Transverse colon (tissue), 4 donors: Measurements from ENCODE around the gene ZNF76. TPM values are rescaled to one million over a fixed set of nuclear protein-coding genes. Genes with fewer than 3 reads are reported as not detected.
A peak's percentile ranks its signal among the peaks of the same experiment; 100 is the strongest.

Experiments used
- DNase-seq: peaks from one replicate; pipeline ENCODE4 v3.0.0-alpha.2; 2019
- H3K27ac ChIP-seq, 4 donors: fragments of 200-600 bp; sonication (generic); 2 replicates each; pipeline ENCODE4 v1.5.1; 2016 to 2018; ENCODE audit warnings: inconsistent platforms in 4 of 4
- H3K27me3 ChIP-seq: fragments of 200-600 bp; sonication (generic); 2 replicates; pipeline ENCODE4 v1.5.1; 2017; ENCODE audit warnings: inconsistent platforms
- H3K36me3 ChIP-seq, 4 donors: fragments of 200-600 bp; sonication (generic); 2 replicates each; pipeline ENCODE4 v1.5.1; 2017 to 2019; ENCODE audit warnings: inconsistent platforms in 4 of 4
- H3K4me1 ChIP-seq, 4 donors: fragments of 200-600 bp; sonication (generic); 2 replicates each; pipeline ENCODE4 v1.5.1; 2017 to 2020; ENCODE audit warnings: inconsistent platforms in 4 of 4
- H3K4me3 ChIP-seq, 4 donors: fragments of 200-600 bp; sonication (generic); 1 replicate in 1 of 4; 2 replicates in 3 of 4; pipeline versions ENCODE4 v1.5.1 to v1.6.1; 2017 to 2019; ENCODE audit warnings: inconsistent platforms in 4 of 4
- H3K9me3 ChIP-seq, 2 donors: fragments of 200-600 bp; sonication (generic); 2 replicates each; pipeline ENCODE4 v1.5.1; 2017 to 2019; ENCODE audit warnings: inconsistent platforms in 2 of 2
- CTCF ChIP-seq, 5 experiments: fragments of 200-600 bp in 3 of 5; fragments of 450-650 bp in 2 of 5; sonication (generic) in 3 of 5; IDR thresholded peaks; 1 replicate in 2 of 5; 2 replicates in 3 of 5; pipeline ENCODE4 v1.5.1; 2016 to 2017; ENCODE audit warnings: antibody characterized with exemption in 5 of 5, inconsistent platforms in 3 of 5, mild to moderate bottlenecking in 2 of 5, moderate library complexity in 1 of 5
- EP300 ChIP-seq: sonication (generic); formaldehyde crosslinking; IDR thresholded peaks from one replicate; pipeline ENCODE4 v1.6.1; 2017; ENCODE audit warnings: antibody characterized with exemption, low read depth
- POLR2A ChIP-seq: fragments of 450-650 bp; IDR thresholded peaks from one replicate; pipeline ENCODE4 v1.6.1; 2016; ENCODE audit warnings: antibody characterized with exemption, mild to moderate bottlenecking, moderate library complexity
- POLR2AphosphoS5 ChIP-seq, 3 donors: sonication (generic); formaldehyde crosslinking; IDR thresholded peaks; one replicate each; pipeline ENCODE4 v1.6.1; 2016; ENCODE audit warnings: antibody characterized with exemption in 3 of 3
- WGBS, 2 donors: methylation state at CpG; one replicate each; pipeline ENCODE4 v1.1.5; 2018; ENCODE audit warnings: low coverage in 1 of 2; 5-methylcytosine and 5-hydroxymethylcytosine counted together
- in situ Hi-C, 4 donors: fragments of 200-750 bp; cut with MboI; loops; one replicate each; pipeline versions ENCODE4 v1.15.0 to v1.15.1; 2017; ENCODE audit warnings: low sequenced_read_pairs in 3 of 4, low pct_ligation_motif_present in 1 of 4, low pct_unique_long_range_greater_than_20kb in 1 of 4
- intact Hi-C: fragments of 100-400 bp; cut with DNase I; formaldehyde crosslinking; loops from one replicate; pipeline ENCODE4 v1.15.1; 2023; ENCODE audit warnings: low total_unique reads
- total RNA-seq, 4 donors: library from RNA; depleted of rRNA; stranded (reverse); fragments of >200 nt; gene quantifications; one replicate each; pipeline ENCODE4 v1.1.0, GENCODE V29; 2016

Gene ZNF76
- total RNA-seq, 4 donors from 2014 or later = 30.2 to 59.3 (median 35.1) TPM

- Histone ChIP-seq H3K4me3 (peak overlapping the region in 1 of 4 donors; percentile 13), H3K9me3 (no peaks in the 10 kb centered on the region), H3K36me3 (no peaks in the 10 kb centered on the region), H3K27ac (peak overlapping the region; percentile 40 to 70 (median 48)), H3K27me3 (no peaks in the 10 kb centered on the region), H3K4me1 (peaks cover 0 to 29% (median 0%) of the 10 kb centered on the region in 4 donors)
- in situ Hi-C loops = loop anchor here in 1 of 4 donors (25.0 kb wide), 1 partner anchor 126 kb away; no protein-coding TSS in a partner anchor
- 60% methylated on average over 6 of the region's 6 CpGs; no CpG with 5 or more reads in 1 of the 2 donors for WGBS, 2 donors
- intact Hi-C loops = no loop called here
- TF ChIP-seq POLR2A = no peak
- TF ChIP-seq EP300 = no peak
- no peak for TF ChIP-seq POLR2AphosphoS5 (IDR thresholded peaks at IDR 0.05)
- no peak for TF ChIP-seq CTCF (IDR thresholded peaks at IDR 0.05)
- peak; percentile 43 for DNase-seq
Measured at GRCh38 chr6:35311390-35312075, 52.0 kb downstream of the ZNF76 start.

- in situ Hi-C loops = loop anchor here in 1 of 4 donors (25.0 kb wide), 1 partner anchor 125 kb away; no protein-coding TSS in a partner anchor
- H3K27me3 ChIP-seq = no peaks in the 10 kb centered on the region
- no peaks in the 10 kb centered on the region for H3K9me3 ChIP-seq
- H3K4me3 ChIP-seq = peak overlapping the region in 1 of 4 donors; percentile 13
- H3K36me3 ChIP-seq = no peaks in the 10 kb centered on the region
- TF ChIP-seq CTCF (IDR thresholded peaks at IDR 0.05) (no peak), POLR2AphosphoS5 (IDR thresholded peaks at IDR 0.05) (no peak), POLR2A (no peak), EP300 (no peak)
- H3K4me1 ChIP-seq = peaks cover 0 to 29% (median 0%) of the 10 kb centered on the region in 4 donors
- intact Hi-C loops = no loop called here
- 93 to 95% methylated on average over 4 to 19 of the region's 19 CpGs for WGBS, 2 donors
- H3K27ac ChIP-seq = peak overlapping the region; percentile 40 to 70 (median 48)
- no peak for DNase-seq
Measured at GRCh38 chr6:35312076-35312800, 52.7 kb downstream of the ZNF76 start.

DNA sequence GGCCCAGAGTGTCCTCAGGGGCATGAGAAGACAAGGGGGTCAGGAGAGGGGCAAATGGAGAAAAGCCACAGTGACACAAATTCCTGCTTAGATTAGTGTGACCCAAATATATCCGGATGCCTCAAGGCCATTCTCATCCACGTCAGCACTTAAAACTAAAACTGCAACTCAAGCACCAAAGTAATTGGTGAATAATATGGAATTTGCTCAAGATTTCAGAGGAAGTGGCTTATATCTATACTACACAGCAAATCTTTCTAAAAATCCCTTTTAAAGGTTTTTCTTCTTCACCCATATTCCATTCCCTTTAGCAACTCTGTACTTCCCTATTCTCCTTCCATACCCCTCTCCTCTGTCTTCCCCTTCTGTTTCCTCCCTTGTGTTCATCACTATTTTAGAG, 53.3 kb downstream of the ZNF76 start:
- intact Hi-C loops = no loop called here
- WGBS, 2 donors = 73 to 81% methylated on average over 2 of the region's 2 CpGs
- no peak overlapping the region for H3K4me3 ChIP-seq
- peaks cover 0 to 33% (median 3%) of the 10 kb centered on the region in 4 donors for H3K4me1 ChIP-seq
- H3K36me3 ChIP-seq = no peaks in the 10 kb centered on the region
- H3K27ac ChIP-seq = peak overlapping the region in 3 of 4 donors; percentile 40 to 70 (median 40)
- TF ChIP-seq EP300 = no peak
- no peak for TF ChIP-seq POLR2A
- no peak for TF ChIP-seq POLR2AphosphoS5 (IDR thresholded peaks at IDR 0.05)
- no peak for TF ChIP-seq CTCF (IDR thresholded peaks at IDR 0.05)
- no peaks in the 10 kb centered on the region for H3K9me3 ChIP-seq
- DNase-seq = no peak
- in situ Hi-C loops = loop anchor here in 1 of 4 donors (25.0 kb wide), 1 partner anchor 124 kb away; no protein-coding TSS in a partner anchor
- no peaks in the 10 kb centered on the region for H3K27me3 ChIP-seq
